ENCODE measurements around the gene PAPOLB. TPM values are rescaled to one million over a fixed set of nuclear protein-coding genes. Genes with fewer than 3 reads are reported as not detected.

Gene PAPOLB
- total RNA-seq, 2 experiments from 2014 or later: not detected

GRCh38 chr7:4886671-4887070, 24.8 kb upstream of the PAPOLB start:
- Mint-ChIP-seq H3K4me1 (peaks cover 10% of the 10 kb centered on the region), H3K9me3 (ENCODE audit: low read depth) (no peaks in the 10 kb centered on the region), H3K4me3 (no peak overlapping the region), H3K27me3 (peaks cover 19% of the 10 kb centered on the region), H3K36me3 (ENCODE audit: low read depth) (no peaks in the 10 kb centered on the region), H3K27ac (no peak overlapping the region)
- POLR2A ChIA-PET: no interaction called here
- intact Hi-C loops (cut with DNase I, micrococcal nuclease): no loop called here
- DNase-seq (no peak), ATAC-seq (no peak)
- CTCF ChIA-PET: interaction anchor here (1.3 kb wide), 1 partner anchor 93 kb away, joined by 3 read pairs; no protein-coding TSS in a partner anchor

GRCh38 chr7:4885317-4885807, 23.5 kb upstream of the PAPOLB start:
- DNase-seq: no peak
- Mint-ChIP-seq H3K36me3 (ENCODE audit: low read depth) (no peaks in the 10 kb centered on the region), H3K27ac (no peak overlapping the region), H3K4me1 (peaks cover 10% of the 10 kb centered on the region), H3K4me3 (no peak overlapping the region), H3K9me3 (ENCODE audit: low read depth) (no peaks in the 10 kb centered on the region), H3K27me3 (peaks cover 19% of the 10 kb centered on the region)
- ChIA-PET CTCF (interaction anchor here (0.5 to 2.8 kb wide), 4 partner anchors 54 to 93 kb away, joined by 3 to 24 read pairs (median 4); no protein-coding TSS in a partner anchor), POLR2A (interaction anchor here (0.6 kb wide), 1 partner anchor 323 kb away, joined by 4 read pairs; no protein-coding TSS in a partner anchor)
- intact Hi-C loops (cut with DNase I, micrococcal nuclease): no loop called here
- no peak for ATAC-seq

- Mint-ChIP-seq H3K4me3 (no peak overlapping the region), H3K27me3 (peaks cover 19% of the 10 kb centered on the region), H3K36me3 (ENCODE audit: low read depth) (no peaks in the 10 kb centered on the region), H3K9me3 (ENCODE audit: low read depth) (no peaks in the 10 kb centered on the region), H3K4me1 (peaks cover 10% of the 10 kb centered on the region), H3K27ac (no peak overlapping the region)
- CTCF ChIA-PET: interaction anchor here (0.7 to 2.8 kb wide), 13 partner anchors 10 to 990 kb away, joined by 3 to 24 read pairs (median 4); no protein-coding TSS in a partner anchor
- POLR2A ChIA-PET: no interaction called here
- intact Hi-C loops (cut with DNase I, micrococcal nuclease): no loop called here
- ATAC-seq (no peak), DNase-seq (no peak)
Measured at GRCh38 chr7:4884164-4884563, 22.3 kb upstream of the PAPOLB start.

DNA sequence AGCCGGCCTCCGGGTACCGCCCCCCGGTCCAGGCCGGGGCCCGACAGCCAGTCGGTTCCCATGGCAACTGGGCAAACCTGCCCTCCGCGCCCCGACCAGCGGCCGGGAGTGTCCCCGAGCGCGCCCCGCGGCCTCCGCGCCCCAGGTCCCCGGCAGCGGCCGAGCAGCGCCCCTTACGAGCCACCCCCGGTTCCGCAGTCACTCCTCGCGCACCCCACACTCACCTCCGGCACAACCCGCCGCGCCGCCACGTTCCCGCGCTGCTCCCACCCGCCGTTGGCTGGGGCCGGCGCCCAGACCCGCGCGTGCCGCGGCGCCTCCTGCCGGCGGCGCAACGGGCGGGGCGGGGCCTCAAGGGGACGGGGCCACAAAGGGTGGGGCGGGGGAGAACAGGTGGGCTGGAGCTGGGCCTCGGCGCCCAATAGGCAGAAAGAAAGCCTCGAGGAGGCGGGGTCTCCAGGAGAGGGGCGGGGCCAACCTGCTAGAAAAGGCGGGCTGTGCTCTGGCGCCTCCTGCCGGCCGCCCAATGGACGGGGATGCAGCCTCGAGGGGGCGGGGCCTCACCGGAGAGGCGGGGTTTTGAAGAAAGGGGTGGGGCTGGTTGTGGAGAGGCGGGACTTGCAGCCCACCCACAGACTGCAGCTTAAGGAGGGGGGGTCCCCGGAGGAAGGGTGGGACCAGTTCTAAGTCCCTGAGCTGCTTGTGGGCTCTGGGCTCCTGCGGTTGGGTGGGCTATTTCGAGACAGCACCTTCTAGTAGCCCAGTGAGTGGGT, 21.7 kb upstream of the PAPOLB start, which contains the start of gene RADIL:
RADIL (minus strand) TSS at position 345 of the 773 bp plus-strand sequence. CDS start 5,577 bp downstream, outside the sequence.
- intact Hi-C loops (cut with DNase I, micrococcal nuclease): loop anchor here (1.0 to 2.0 kb wide), 11 partner anchors 34 to 307 kb away; partner anchors contain the start of genes AP5Z1 (in 1 of the 2), FOXK1 (in 1 of the 2), RBAK (in 1 of the 2) and WIPI2 (in 1 of the 2)
- peak; percentile 100 for ATAC-seq
- Mint-ChIP-seq H3K9me3 (ENCODE audit: low read depth) (no peaks in the 10 kb centered on the region), H3K36me3 (ENCODE audit: low read depth) (no peaks in the 10 kb centered on the region), H3K4me3 (peak within 1 kb of the TSS; percentile 64), H3K27me3 (peaks cover 20% of the 10 kb centered on the region), H3K27ac (no peak within 1 kb of the TSS), H3K4me1 (peaks cover 10% of the 10 kb centered on the region)
- CTCF ChIA-PET: interaction anchor here (0.6 to 2.8 kb wide), 18 partner anchors 9 to 990 kb away, joined by 3 to 24 read pairs (median 4); partner anchors contain the start of gene AP5Z1
- DNase-seq: peak; percentile 98
- POLR2A ChIA-PET: interaction anchor here (0.6 kb wide), 1 partner anchor 8 kb away, joined by 5 read pairs; no protein-coding TSS in a partner anchor

- peaks cover 20% of the 10 kb centered on the region for H3K27me3 Mint-ChIP-seq
- no peaks in the 10 kb centered on the region for H3K36me3 Mint-ChIP-seq (ENCODE audit: low read depth)
- H3K27ac Mint-ChIP-seq: no peak overlapping the region
- intact Hi-C loops (cut with DNase I, micrococcal nuclease): loop anchor here (1.0 to 2.0 kb wide), 11 partner anchors 34 to 307 kb away; partner anchors contain the start of genes AP5Z1 (in 1 of the 2), FOXK1 (in 1 of the 2), RBAK (in 1 of the 2) and WIPI2 (in 1 of the 2)
- peak overlapping the region; percentile 64 for H3K4me3 Mint-ChIP-seq
- ATAC-seq: no peak
- H3K9me3 Mint-ChIP-seq (ENCODE audit: low read depth): no peaks in the 10 kb centered on the region
- ChIA-PET POLR2A (interaction anchor here (0.6 kb wide), 1 partner anchor 9 kb away, joined by 5 read pairs; no protein-coding TSS in a partner anchor), CTCF (interaction anchor here (0.6 to 2.8 kb wide), 15 partner anchors 9 to 261 kb away, joined by 3 to 24 read pairs (median 4); partner anchors contain the start of genes AP5Z1 and RBAK)
- H3K4me1 Mint-ChIP-seq: peaks cover 10% of the 10 kb centered on the region
- no peak for DNase-seq
Measured at GRCh38 chr7:4883033-4883371, 21.2 kb upstream of the PAPOLB start.

DNA sequence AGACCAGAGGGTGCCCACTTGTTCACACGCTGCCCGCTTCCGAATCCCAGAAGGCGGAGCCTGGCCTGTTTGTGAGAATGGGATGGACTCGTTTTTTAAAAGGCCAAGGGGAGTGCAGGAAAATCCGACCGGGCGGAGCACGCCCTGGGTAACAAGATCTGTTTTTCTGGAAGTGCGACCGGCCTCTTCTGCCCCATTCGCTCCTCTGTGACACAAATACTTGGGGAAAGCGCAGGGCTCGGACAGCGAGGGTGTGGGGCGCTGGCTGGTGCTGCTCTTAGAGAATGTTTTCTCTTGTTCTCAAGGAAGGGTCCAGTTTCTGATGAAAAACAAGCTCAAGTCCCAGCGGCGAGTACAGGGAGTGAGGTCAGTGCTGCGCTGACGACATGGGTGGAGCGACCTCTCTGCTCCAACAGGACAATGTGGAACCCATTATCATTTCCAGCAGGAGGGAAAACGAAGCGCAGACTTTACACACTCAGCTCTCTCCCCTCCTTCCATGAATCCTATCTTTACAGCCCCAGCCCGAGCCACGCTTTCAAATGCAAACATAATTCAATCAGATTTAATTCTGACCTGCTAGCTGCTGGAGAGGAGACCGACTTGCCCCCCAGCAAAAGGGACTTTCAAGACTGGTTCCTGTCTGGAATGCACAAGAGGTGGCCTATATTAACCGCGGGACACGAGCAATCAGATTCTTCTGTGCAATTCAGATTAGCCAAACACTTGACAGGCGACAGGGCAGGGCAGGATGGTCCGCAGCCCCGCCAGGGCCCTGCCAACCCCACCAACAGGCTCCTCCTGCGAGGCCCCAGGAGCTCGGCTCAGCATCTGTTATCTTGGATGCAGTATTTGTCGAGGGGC, 20.6 kb upstream of the PAPOLB start:
- POLR2A ChIA-PET: no interaction called here
- intact Hi-C loops (cut with DNase I, micrococcal nuclease): loop anchor here (1.0 to 2.0 kb wide), 11 partner anchors 33 to 308 kb away; partner anchors contain the start of genes AP5Z1 (in 1 of the 2), FOXK1 (in 1 of the 2), RBAK (in 1 of the 2) and WIPI2 (in 1 of the 2)
- H3K27ac Mint-ChIP-seq: no peak overlapping the region

GRCh38 chr7:4880218-4880617, 18.4 kb upstream of the PAPOLB start:
- H3K4me3 Mint-ChIP-seq: no peak overlapping the region
- ATAC-seq (no peak), DNase-seq (no peak)
- no peaks in the 10 kb centered on the region for H3K9me3 Mint-ChIP-seq (ENCODE audit: low read depth)
- intact Hi-C loops (cut with DNase I, micrococcal nuclease): no loop called here
- H3K27ac Mint-ChIP-seq: no peak overlapping the region
- CTCF ChIA-PET: interaction anchor here (0.6 to 1.3 kb wide), 2 partner anchors 88 to 206 kb away, joined by 3 to 6 read pairs; no protein-coding TSS in a partner anchor
- no peaks in the 10 kb centered on the region for H3K36me3 Mint-ChIP-seq (ENCODE audit: low read depth)
- peaks cover 10% of the 10 kb centered on the region for H3K4me1 Mint-ChIP-seq
- H3K27me3 Mint-ChIP-seq: peaks cover 20% of the 10 kb centered on the region
- POLR2A ChIA-PET: no interaction called here

More for the DNA sequence above, 20.6 kb upstream of the PAPOLB start:
- DNase-seq (peak; percentile 13), ATAC-seq (no peak)
- no peaks in the 10 kb centered on the region for H3K9me3 Mint-ChIP-seq (ENCODE audit: low read depth)
- no peaks in the 10 kb centered on the region for H3K36me3 Mint-ChIP-seq (ENCODE audit: low read depth)
- CTCF ChIA-PET: interaction anchor here (0.7 to 2.4 kb wide), 8 partner anchors 15 to 209 kb away, joined by 3 to 18 read pairs (median 4); partner anchors contain the start of genes AP5Z1 and RBAK
- H3K4me1 Mint-ChIP-seq: peaks cover 10% of the 10 kb centered on the region
- peaks cover 20% of the 10 kb centered on the region for H3K27me3 Mint-ChIP-seq
- peak overlapping the region; percentile 64 for H3K4me3 Mint-ChIP-seq

DNA sequence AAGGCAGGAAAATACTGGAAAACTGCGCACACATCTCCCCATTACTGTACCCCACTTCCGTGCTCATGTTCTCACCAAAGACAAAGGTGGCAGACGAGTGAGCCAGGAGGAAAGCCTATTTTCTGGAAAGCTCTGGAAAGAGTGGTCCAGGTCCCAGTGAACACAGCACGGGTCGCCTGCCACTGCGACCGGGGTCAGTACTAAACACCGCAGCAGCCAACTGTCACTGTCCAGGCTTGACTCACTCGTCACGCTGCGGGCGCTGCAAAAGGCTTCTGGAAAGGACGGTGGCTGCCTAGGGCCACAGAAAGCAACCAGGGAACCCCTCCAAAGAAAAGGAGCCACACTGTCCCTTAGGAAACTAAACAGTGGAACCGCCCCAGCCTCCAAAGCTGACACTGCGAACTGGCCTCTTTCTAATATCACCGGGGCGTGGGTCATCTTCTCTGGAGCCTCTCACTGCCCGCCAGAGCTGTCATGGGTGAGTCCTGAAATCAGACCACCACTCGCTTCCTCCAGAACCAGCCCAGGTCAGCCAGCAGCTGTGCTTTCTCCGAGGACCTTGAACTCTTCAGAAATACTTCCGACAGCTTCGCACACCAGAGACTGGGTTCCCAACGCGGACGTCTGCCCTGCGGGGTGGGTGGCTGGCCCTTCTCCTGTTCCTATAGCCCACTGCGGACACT, 17.7 kb upstream of the PAPOLB start:
- H3K4me1 Mint-ChIP-seq: peaks cover 10% of the 10 kb centered on the region
- intact Hi-C loops (cut with DNase I, micrococcal nuclease): no loop called here
- H3K9me3 Mint-ChIP-seq (ENCODE audit: low read depth): no peaks in the 10 kb centered on the region
- H3K4me3 Mint-ChIP-seq: no peak overlapping the region
- peaks cover 20% of the 10 kb centered on the region for H3K27me3 Mint-ChIP-seq
- H3K36me3 Mint-ChIP-seq (ENCODE audit: low read depth): no peaks in the 10 kb centered on the region
- CTCF ChIA-PET: no interaction called here
- no peak for DNase-seq
- no peak for ATAC-seq
- POLR2A ChIA-PET: no interaction called here
- no peak overlapping the region for H3K27ac Mint-ChIP-seq

DNA sequence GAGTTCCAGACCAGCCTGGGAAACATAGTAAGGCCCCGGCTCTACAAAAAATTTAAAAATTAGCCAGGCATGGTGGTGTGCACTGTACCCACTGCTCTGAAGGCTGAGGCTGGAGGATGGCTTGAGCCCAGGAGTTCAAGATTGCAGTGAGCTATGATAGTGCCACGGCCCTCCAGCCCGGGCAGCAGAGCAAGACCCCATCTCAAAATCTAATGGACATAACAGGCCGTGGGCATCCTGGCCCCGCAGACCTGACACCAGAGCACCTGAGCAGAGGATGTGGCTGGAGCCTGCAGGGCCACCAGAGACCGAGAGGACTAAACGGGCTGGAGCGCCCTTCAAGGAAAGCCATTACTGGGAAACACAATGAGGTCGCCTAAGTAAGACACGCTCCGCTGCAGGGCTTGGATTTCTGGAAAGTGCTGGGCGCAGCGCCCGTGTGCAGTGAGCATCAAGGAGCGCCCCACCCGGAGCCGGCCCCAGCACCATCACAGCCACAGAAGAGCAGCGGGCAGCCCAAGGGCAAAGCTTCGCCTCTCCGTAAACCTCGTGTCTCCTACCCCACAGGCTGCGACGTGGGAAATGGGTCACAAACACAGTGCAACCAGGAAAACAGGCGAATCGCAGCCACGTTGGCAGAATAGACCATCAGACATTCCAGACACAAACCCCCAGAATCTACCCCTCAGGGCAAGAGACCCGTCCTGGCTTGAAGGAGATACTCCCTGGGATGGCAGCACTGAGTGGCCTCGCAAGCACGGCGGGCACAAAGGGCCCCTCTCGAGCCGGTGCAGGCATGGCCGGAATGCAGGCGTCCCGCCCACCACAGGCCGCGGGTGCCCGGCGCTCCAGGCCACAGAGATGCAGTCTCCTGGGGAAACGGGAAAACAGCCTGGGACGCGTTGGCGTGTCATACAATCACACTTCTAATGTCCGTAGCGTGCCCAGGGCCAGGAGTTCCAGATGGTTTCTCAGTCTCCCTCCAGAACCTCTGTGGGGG, 16.8 kb upstream of the PAPOLB start:
- ChIA-PET CTCF (no interaction called here), POLR2A (no interaction called here)
- no peaks in the 10 kb centered on the region for H3K36me3 Mint-ChIP-seq (ENCODE audit: low read depth)
- DNase-seq: no peak
- intact Hi-C loops (cut with DNase I, micrococcal nuclease): no loop called here
- H3K9me3 Mint-ChIP-seq (ENCODE audit: low read depth): no peaks in the 10 kb centered on the region
- peaks cover 16% of the 10 kb centered on the region for H3K27me3 Mint-ChIP-seq
- peaks cover 10% of the 10 kb centered on the region for H3K4me1 Mint-ChIP-seq
- no peak overlapping the region for H3K27ac Mint-ChIP-seq
- no peak overlapping the region for H3K4me3 Mint-ChIP-seq
- no peak for ATAC-seq

- no peaks in the 10 kb centered on the region for H3K9me3 Mint-ChIP-seq (ENCODE audit: low read depth)
- ChIA-PET POLR2A (no interaction called here), CTCF (no interaction called here)
- no peak overlapping the region for H3K27ac Mint-ChIP-seq
- DNase-seq (no peak), ATAC-seq (no peak)
- no peaks in the 10 kb centered on the region for H3K4me1 Mint-ChIP-seq
- H3K27me3 Mint-ChIP-seq: peaks cover 4% of the 10 kb centered on the region
- H3K4me3 Mint-ChIP-seq: no peak overlapping the region
- intact Hi-C loops (cut with DNase I, micrococcal nuclease): no loop called here
- no peaks in the 10 kb centered on the region for H3K36me3 Mint-ChIP-seq (ENCODE audit: low read depth)
Measured at GRCh38 chr7:4876586-4876985, 14.8 kb upstream of the PAPOLB start.

Measured in activated CD4-positive, alpha-beta T cell treated with anti-CD3 and anti-CD28 coated beads for 36 hours (primary cell).